ENCODE data around the gene HS1BP3. TPM values are rescaled to one million over a fixed set of nuclear protein-coding genes. Genes with fewer than 3 reads are reported as not detected.
A peak's percentile ranks its signal among the peaks of the same experiment; 100 is the strongest.

Gene HS1BP3
- total and polyA plus RNA-seq, 2 donors, result 7.2 to 17.4 TPM

- H3K36me3 ChIP-seq (ENCODE audit: control insufficient read depth in 2 of 2, insufficient read depth in 2 of 2, low read length in 1 of 2), result no peaks in the 10 kb centered on the region
- no peak overlapping the region for H3K27ac ChIP-seq (ENCODE audit: low read depth in 1 of 2, low read length in 1 of 2)
- WGBS, result 96% methylated on average over 7 of the region's 7 CpGs
- no peak for DNase-seq (ENCODE audit: low read depth in 6 of 9, low spot score in 9 of 9)
- H3K4me1 ChIP-seq (ENCODE audit: control insufficient read depth in 2 of 2, insufficient read depth in 2 of 2, low read length in 2 of 2), result peaks cover 0 to 3% of the 10 kb centered on the region in 2 donors
- H3K9me3 ChIP-seq (ENCODE audit: control insufficient read depth in 2 of 2, insufficient read depth in 1 of 2, low read length in 1 of 2), result no peaks in the 10 kb centered on the region
- H3K4me3 ChIP-seq (ENCODE audit: low read length in 2 of 2), result no peak overlapping the region
- no peaks in the 10 kb centered on the region for H3K27me3 ChIP-seq (ENCODE audit: control insufficient read depth in 2 of 2, insufficient read depth in 1 of 2, low read length in 1 of 2)
Measured at GRCh38 chr2:20608666-20609348, 42.1 kb downstream of the HS1BP3 start.

- no peak overlapping the region for H3K27ac ChIP-seq (ENCODE audit: low read depth in 1 of 2, low read length in 1 of 2)
- H3K9me3 ChIP-seq (ENCODE audit: control insufficient read depth in 2 of 2, insufficient read depth in 1 of 2, low read length in 1 of 2), result no peaks in the 10 kb centered on the region
- no peaks in the 10 kb centered on the region for H3K27me3 ChIP-seq (ENCODE audit: control insufficient read depth in 2 of 2, insufficient read depth in 1 of 2, low read length in 1 of 2)
- no peak for DNase-seq (ENCODE audit: low read depth in 6 of 9, low spot score in 9 of 9)
- H3K4me1 ChIP-seq (ENCODE audit: control insufficient read depth in 2 of 2, insufficient read depth in 2 of 2, low read length in 2 of 2), result peaks cover 0 to 3% of the 10 kb centered on the region in 2 donors
- 96% methylated on average over 2 of the region's 2 CpGs for WGBS
- no peak overlapping the region for H3K4me3 ChIP-seq (ENCODE audit: low read length in 2 of 2)
- H3K36me3 ChIP-seq (ENCODE audit: control insufficient read depth in 2 of 2, insufficient read depth in 2 of 2, low read length in 1 of 2), result no peaks in the 10 kb centered on the region
Measured at GRCh38 chr2:20607446-20607845, 43.5 kb downstream of the HS1BP3 start.

- WGBS, result 81% methylated on average over 3 of the region's 3 CpGs
- Histone ChIP-seq H3K27me3 (ENCODE audit: control insufficient read depth in 2 of 2, insufficient read depth in 1 of 2, low read length in 1 of 2) (no peaks in the 10 kb centered on the region), H3K4me3 (ENCODE audit: low read length in 2 of 2) (no peak overlapping the region), H3K27ac (ENCODE audit: low read depth in 1 of 2, low read length in 1 of 2) (no peak overlapping the region), H3K9me3 (ENCODE audit: control insufficient read depth in 2 of 2, insufficient read depth in 1 of 2, low read length in 1 of 2) (no peaks in the 10 kb centered on the region), H3K4me1 (ENCODE audit: control insufficient read depth in 2 of 2, insufficient read depth in 2 of 2, low read length in 2 of 2) (no peaks in the 10 kb centered on the region), H3K36me3 (ENCODE audit: control insufficient read depth in 2 of 2, insufficient read depth in 2 of 2, low read length in 1 of 2) (no peaks in the 10 kb centered on the region)
- DNase-seq (ENCODE audit: low read depth in 6 of 9, low spot score in 9 of 9), result no peak
Measured at GRCh38 chr2:20606198-20606597, 44.7 kb downstream of the HS1BP3 start.

GRCh38 chr2:20604951-20605381 is 45.9 kb downstream of the HS1BP3 start:
- 89% methylated on average over 5 of the region's 5 CpGs for WGBS
- Histone ChIP-seq H3K4me3 (ENCODE audit: low read length in 2 of 2) (no peak overlapping the region), H3K27ac (ENCODE audit: low read depth in 1 of 2, low read length in 1 of 2) (no peak overlapping the region), H3K9me3 (ENCODE audit: control insufficient read depth in 2 of 2, insufficient read depth in 1 of 2, low read length in 1 of 2) (no peaks in the 10 kb centered on the region), H3K4me1 (ENCODE audit: control insufficient read depth in 2 of 2, insufficient read depth in 2 of 2, low read length in 2 of 2) (no peaks in the 10 kb centered on the region), H3K27me3 (ENCODE audit: control insufficient read depth in 2 of 2, insufficient read depth in 1 of 2, low read length in 1 of 2) (no peaks in the 10 kb centered on the region), H3K36me3 (ENCODE audit: control insufficient read depth in 2 of 2, insufficient read depth in 2 of 2, low read length in 1 of 2) (no peaks in the 10 kb centered on the region)
- DNase-seq (ENCODE audit: low read depth in 6 of 9, low spot score in 9 of 9), result peak in 1 of 9 donors; percentile 13

- Histone ChIP-seq H3K36me3 (ENCODE audit: control insufficient read depth in 2 of 2, insufficient read depth in 2 of 2, low read length in 1 of 2) (no peaks in the 10 kb centered on the region), H3K4me3 (ENCODE audit: low read length in 2 of 2) (no peak overlapping the region), H3K27ac (ENCODE audit: low read depth in 1 of 2, low read length in 1 of 2) (no peak overlapping the region), H3K4me1 (ENCODE audit: control insufficient read depth in 2 of 2, insufficient read depth in 2 of 2, low read length in 2 of 2) (no peaks in the 10 kb centered on the region), H3K9me3 (ENCODE audit: control insufficient read depth in 2 of 2, insufficient read depth in 1 of 2, low read length in 1 of 2) (no peaks in the 10 kb centered on the region), H3K27me3 (ENCODE audit: control insufficient read depth in 2 of 2, insufficient read depth in 1 of 2, low read length in 1 of 2) (no peaks in the 10 kb centered on the region)
- DNase-seq (ENCODE audit: low read depth in 6 of 9, low spot score in 9 of 9), result no peak
- WGBS, result 89% methylated on average over 7 of the region's 7 CpGs
Measured at GRCh38 chr2:20604401-20604911, 46.4 kb downstream of the HS1BP3 start.

- no peak for DNase-seq (ENCODE audit: low read depth in 6 of 9, low spot score in 9 of 9)
- Histone ChIP-seq H3K36me3 (ENCODE audit: control insufficient read depth in 2 of 2, insufficient read depth in 2 of 2, low read length in 1 of 2) (no peaks in the 10 kb centered on the region), H3K4me3 (ENCODE audit: low read length in 2 of 2) (no peak overlapping the region), H3K27me3 (ENCODE audit: control insufficient read depth in 2 of 2, insufficient read depth in 1 of 2, low read length in 1 of 2) (no peaks in the 10 kb centered on the region), H3K27ac (ENCODE audit: low read depth in 1 of 2, low read length in 1 of 2) (no peak overlapping the region), H3K4me1 (ENCODE audit: control insufficient read depth in 2 of 2, insufficient read depth in 2 of 2, low read length in 2 of 2) (no peaks in the 10 kb centered on the region), H3K9me3 (ENCODE audit: control insufficient read depth in 2 of 2, insufficient read depth in 1 of 2, low read length in 1 of 2) (no peaks in the 10 kb centered on the region)
- WGBS, result 87% methylated on average over 5 of the region's 5 CpGs
Measured at GRCh38 chr2:20603791-20604190, 47.1 kb downstream of the HS1BP3 start.

- no peaks in the 10 kb centered on the region for H3K4me1 ChIP-seq (ENCODE audit: control insufficient read depth in 2 of 2, insufficient read depth in 2 of 2, low read length in 2 of 2)
- DNase-seq (ENCODE audit: low read depth in 6 of 9, low spot score in 9 of 9), result no peak
- no peak overlapping the region for H3K4me3 ChIP-seq (ENCODE audit: low read length in 2 of 2)
- H3K27ac ChIP-seq (ENCODE audit: low read depth in 1 of 2, low read length in 1 of 2), result no peak overlapping the region
- WGBS, result 97% methylated on average over 2 of the region's 2 CpGs
- no peaks in the 10 kb centered on the region for H3K36me3 ChIP-seq (ENCODE audit: control insufficient read depth in 2 of 2, insufficient read depth in 2 of 2, low read length in 1 of 2)
- no peaks in the 10 kb centered on the region for H3K27me3 ChIP-seq (ENCODE audit: control insufficient read depth in 2 of 2, insufficient read depth in 1 of 2, low read length in 1 of 2)
- H3K9me3 ChIP-seq (ENCODE audit: control insufficient read depth in 2 of 2, insufficient read depth in 1 of 2, low read length in 1 of 2), result no peaks in the 10 kb centered on the region
Measured at GRCh38 chr2:20602803-20603202, 48.1 kb downstream of the HS1BP3 start.

- no peaks in the 10 kb centered on the region for H3K27me3 ChIP-seq (ENCODE audit: control insufficient read depth in 2 of 2, insufficient read depth in 1 of 2, low read length in 1 of 2)
- H3K4me3 ChIP-seq (ENCODE audit: low read length in 2 of 2), result no peak overlapping the region
- no peaks in the 10 kb centered on the region for H3K4me1 ChIP-seq (ENCODE audit: control insufficient read depth in 2 of 2, insufficient read depth in 2 of 2, low read length in 2 of 2)
- no peaks in the 10 kb centered on the region for H3K36me3 ChIP-seq (ENCODE audit: control insufficient read depth in 2 of 2, insufficient read depth in 2 of 2, low read length in 1 of 2)
- WGBS, result 89% methylated on average over 1 of the region's 1 CpG
- no peak overlapping the region for H3K27ac ChIP-seq (ENCODE audit: low read depth in 1 of 2, low read length in 1 of 2)
- no peak for DNase-seq (ENCODE audit: low read depth in 6 of 9, low spot score in 9 of 9)
- no peaks in the 10 kb centered on the region for H3K9me3 ChIP-seq (ENCODE audit: control insufficient read depth in 2 of 2, insufficient read depth in 1 of 2, low read length in 1 of 2)
Measured at GRCh38 chr2:20600756-20601325, 50.1 kb downstream of the HS1BP3 start.

GRCh38 chr2:20599861-20600461 is 50.9 kb downstream of the HS1BP3 start:
- Histone ChIP-seq H3K36me3 (ENCODE audit: control insufficient read depth in 2 of 2, insufficient read depth in 2 of 2, low read length in 1 of 2) (no peaks in the 10 kb centered on the region), H3K27me3 (ENCODE audit: control insufficient read depth in 2 of 2, insufficient read depth in 1 of 2, low read length in 1 of 2) (no peaks in the 10 kb centered on the region), H3K4me3 (ENCODE audit: low read length in 2 of 2) (no peak overlapping the region), H3K4me1 (ENCODE audit: control insufficient read depth in 2 of 2, insufficient read depth in 2 of 2, low read length in 2 of 2) (no peaks in the 10 kb centered on the region), H3K9me3 (ENCODE audit: control insufficient read depth in 2 of 2, insufficient read depth in 1 of 2, low read length in 1 of 2) (no peaks in the 10 kb centered on the region), H3K27ac (ENCODE audit: low read depth in 1 of 2, low read length in 1 of 2) (no peak overlapping the region)
- no peak for DNase-seq (ENCODE audit: low read depth in 6 of 9, low spot score in 9 of 9)
- WGBS, result 97% methylated on average over 10 of the region's 10 CpGs
